Omental fat pad (tissue), 4 donors: ENCODE measurements around the gene GADD45GIP1. TPM values are rescaled to one million over a fixed set of nuclear protein-coding genes. Genes with fewer than 3 reads are reported as not detected.

Experiments used
- ATAC-seq: fragments of 150-250 bp; one replicate; pipeline ENCODE4 v1.9.1; 2016; ENCODE audit warnings: mild to moderate bottlenecking, moderate library complexity; ENCODE audit not compliant: low FRiP score
- DNase-seq: peaks from one replicate; pipeline ENCODE4 v3.0.0-alpha.2; 2019; ENCODE audit warnings: low spot score
- CTCF ChIP-seq, 3 donors: fragments of 450-650 bp; IDR thresholded peaks; one replicate each; pipeline ENCODE4 v1.5.1; 2016 to 2017; ENCODE audit warnings: antibody characterized with exemption in 3 of 3, mild to moderate bottlenecking in 3 of 3, moderate library complexity in 2 of 3
- total RNA-seq, 4 donors: library from RNA; depleted of rRNA; stranded (reverse); fragments of >200 nt; gene quantifications; one replicate each; pipeline ENCODE4 v1.1.0, GENCODE V29; 2016

The GADD45GIP1 gene
- total RNA-seq, 4 donors from 2014 or later, result 27.2 to 37.7 (median 32.8) TPM

DNA sequence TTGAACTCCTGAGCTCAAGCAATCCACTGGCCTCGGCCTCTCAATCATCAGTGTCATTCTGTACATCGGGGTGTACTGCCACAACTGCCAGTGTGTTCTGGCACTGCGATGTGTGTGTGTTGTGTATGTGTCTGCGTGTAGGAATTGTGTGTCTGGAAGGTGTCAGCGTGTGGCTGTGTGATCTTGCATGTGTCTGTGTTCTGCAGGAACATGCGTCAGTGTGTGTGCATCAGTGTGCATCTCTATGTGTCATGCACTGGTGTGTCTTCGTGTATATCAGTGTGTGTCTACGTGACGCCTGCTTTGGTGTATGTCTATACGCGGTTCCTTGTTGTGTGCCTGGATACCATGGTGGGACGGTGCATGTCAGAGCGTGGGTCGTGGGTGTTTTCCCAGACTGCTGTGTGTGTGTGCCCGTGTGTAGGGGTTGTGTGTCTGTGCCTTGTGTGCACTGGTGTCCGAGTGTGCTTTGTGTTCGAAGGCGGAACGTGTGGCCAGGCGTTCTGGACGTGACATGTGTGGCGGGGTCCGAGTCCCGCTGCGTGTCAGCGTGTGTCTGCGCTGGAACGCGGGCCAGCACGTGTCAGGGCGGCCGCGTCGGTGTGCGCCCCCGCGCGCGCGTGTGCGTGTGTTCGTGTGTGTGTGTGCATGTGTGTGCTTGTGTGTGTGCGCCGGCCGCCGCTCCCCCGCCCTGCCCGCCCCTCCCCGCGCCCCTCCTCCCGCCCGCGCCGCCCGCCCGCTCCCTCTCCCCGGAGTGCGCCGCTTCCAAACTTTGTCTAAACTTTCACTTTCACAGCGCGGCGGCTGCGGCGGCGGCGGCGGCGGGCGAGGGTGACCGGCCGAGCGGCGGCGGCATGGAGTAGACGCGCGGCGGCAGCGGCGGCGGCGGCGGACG lies 37.9 kb upstream of the GADD45GIP1 start, which contains the start of gene NFIX:
NFIX (plus strand) TSS at position 775 of the 895 bp plus-strand sequence. CDS start 363 bp downstream, outside the sequence.
- TF ChIP-seq CTCF (IDR thresholded peaks at IDR 0.05), result no peak
- peak; percentile 26 for ATAC-seq
- no peak for DNase-seq

GRCh38 chr19:12993562-12993961 lies 36.5 kb upstream of the GADD45GIP1 start:
- TF ChIP-seq CTCF (IDR thresholded peaks at IDR 0.05), result no peak
- no peak for ATAC-seq
- no peak for DNase-seq

DNA sequence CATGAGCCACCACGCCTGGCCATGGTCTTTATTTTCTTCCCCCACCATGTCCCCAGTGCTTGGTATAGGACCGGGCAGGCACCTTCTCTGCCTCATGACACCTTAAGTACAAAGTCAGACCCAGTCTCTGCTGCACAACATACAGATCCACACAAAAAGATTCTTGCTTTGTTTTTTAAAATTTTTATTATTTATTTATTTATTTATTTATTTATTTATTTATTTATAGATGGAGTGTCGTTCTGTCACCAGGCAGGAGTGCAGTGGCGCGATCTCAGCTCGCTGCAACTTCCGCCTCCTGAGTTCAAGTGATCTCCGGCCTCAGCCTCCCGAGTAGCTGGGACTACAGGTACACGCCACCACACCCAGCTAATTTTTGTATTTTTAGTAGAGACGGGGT lies 35.7 kb upstream of the GADD45GIP1 start:
- DNase-seq (no peak), ATAC-seq (no peak)
- TF ChIP-seq CTCF (IDR thresholded peaks at IDR 0.05), result no peak

DNA sequence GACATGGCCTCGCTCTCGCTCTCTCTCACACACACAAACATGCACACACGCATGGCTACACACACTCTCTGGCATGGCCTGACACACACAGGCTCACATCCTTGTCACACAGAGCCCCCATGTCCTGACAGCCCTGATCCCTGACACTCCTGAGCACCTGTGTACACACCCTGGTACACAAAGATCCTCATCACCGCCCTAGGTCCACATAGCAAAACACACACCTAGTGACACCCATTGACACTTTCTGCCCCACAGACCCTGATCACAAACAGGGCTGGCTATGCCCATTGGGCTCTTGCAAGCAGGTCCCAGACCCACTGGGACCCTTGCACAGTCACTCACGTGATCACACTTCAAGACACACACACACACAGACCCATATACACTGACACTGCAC lies 34.3 kb upstream of the GADD45GIP1 start:
- ATAC-seq (no peak), DNase-seq (no peak)
- TF ChIP-seq CTCF (IDR thresholded peaks at IDR 0.05), result no peak

DNA sequence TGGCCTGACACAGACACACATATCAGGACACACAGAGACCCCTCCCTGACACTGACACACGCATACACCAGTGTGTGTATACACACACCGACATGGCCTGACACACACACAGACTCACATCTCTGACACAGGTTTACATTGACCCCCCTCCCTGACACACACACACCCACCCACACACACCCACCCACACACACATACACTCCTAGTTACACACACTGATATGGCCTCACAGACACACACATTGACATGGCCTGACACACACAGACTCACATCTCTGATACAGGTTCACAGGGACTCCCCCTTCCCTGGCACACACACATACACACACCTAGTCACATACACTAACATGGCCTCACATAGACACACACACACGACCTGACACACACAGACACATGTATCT lies 33.8 kb upstream of the GADD45GIP1 start:
- ATAC-seq (no peak), DNase-seq (no peak)
- no peak for TF ChIP-seq CTCF (IDR thresholded peaks at IDR 0.05)

- no peak for ATAC-seq
- TF ChIP-seq CTCF (IDR thresholded peaks at IDR 0.05), result no peak
Observed at GRCh38 chr19:12990431-12990830, 33.4 kb upstream of the GADD45GIP1 start.

GRCh38 chr19:12987781-12988180 lies 30.8 kb upstream of the GADD45GIP1 start:
- DNase-seq (no peak), ATAC-seq (no peak)
- TF ChIP-seq CTCF (IDR thresholded peaks at IDR 0.05), result no peak

More at GRCh38 chr19:12990431-12990830, 33.4 kb upstream of the GADD45GIP1 start:
- DNase-seq, result no peak
